GM21515 (cell line): ENCODE data around the gene BRI3.

Experiments used
- ATAC-seq: cut with Tn5 transposase; IDR thresholded peaks from one replicate; pipeline ENCODE4 v1.9.1; 2021; ENCODE audit not compliant: unreplicated experiment

The BRI3 gene

GRCh38 chr7:98341106-98341505, 59.6 kb downstream of the BRI3 start:
- ATAC-seq = no peak
